WERI-Rb-1 (cell line): ENCODE results near the gene NDEL1.

Experiments used
- DNase-seq: peaks from one replicate; pipeline ENCODE4 v3.0.0-alpha.2; 2020
- H3K27ac ChIP-seq: fragments of 250-450 bp; sonication (Bioruptor Pico); 2 replicates; pipeline ENCODE4 v1.5.1; 2020; ENCODE audit warnings: mild to moderate bottlenecking, moderate library complexity
- H3K27me3 ChIP-seq: fragments of 250-450 bp; sonication (Bioruptor Pico); 2 replicates; pipeline ENCODE4 v1.5.1; 2021; ENCODE audit warnings: mild to moderate bottlenecking, low read depth, moderate library complexity; ENCODE audit not compliant: insufficient read depth, severe bottlenecking
- H3K36me3 ChIP-seq: fragments of 250-450 bp; sonication (Bioruptor Pico); 2 replicates; pipeline ENCODE4 v1.5.1; 2020; ENCODE audit warnings: mild to moderate bottlenecking, moderate library complexity
- H3K4me3 ChIP-seq: 2 replicates; pipeline ENCODE4 v1.5.1; 2011; ENCODE audit warnings: low read depth, mild to moderate bottlenecking, control low read depth, low read length
- H3K9me3 ChIP-seq: fragments of 250-450 bp; sonication (Bioruptor Pico); 2 replicates; pipeline ENCODE4 v1.5.1; 2021; ENCODE audit warnings: mild to moderate bottlenecking, moderate library complexity; ENCODE audit not compliant: severe bottlenecking
- TF ChIP-seq, protein P1 (sequence below): IDR thresholded peaks from 2 replicates; pipeline ENCODE4 v1.5.1; 2011; ENCODE audit warnings: low read depth, mild to moderate bottlenecking, control low read depth, inconsistent platforms, low read length

Gene NDEL1

GRCh38 chr17:8477171-8477570 is 41.5 kb downstream of the NDEL1 start:
- TF ChIP-seq, protein P1, sequence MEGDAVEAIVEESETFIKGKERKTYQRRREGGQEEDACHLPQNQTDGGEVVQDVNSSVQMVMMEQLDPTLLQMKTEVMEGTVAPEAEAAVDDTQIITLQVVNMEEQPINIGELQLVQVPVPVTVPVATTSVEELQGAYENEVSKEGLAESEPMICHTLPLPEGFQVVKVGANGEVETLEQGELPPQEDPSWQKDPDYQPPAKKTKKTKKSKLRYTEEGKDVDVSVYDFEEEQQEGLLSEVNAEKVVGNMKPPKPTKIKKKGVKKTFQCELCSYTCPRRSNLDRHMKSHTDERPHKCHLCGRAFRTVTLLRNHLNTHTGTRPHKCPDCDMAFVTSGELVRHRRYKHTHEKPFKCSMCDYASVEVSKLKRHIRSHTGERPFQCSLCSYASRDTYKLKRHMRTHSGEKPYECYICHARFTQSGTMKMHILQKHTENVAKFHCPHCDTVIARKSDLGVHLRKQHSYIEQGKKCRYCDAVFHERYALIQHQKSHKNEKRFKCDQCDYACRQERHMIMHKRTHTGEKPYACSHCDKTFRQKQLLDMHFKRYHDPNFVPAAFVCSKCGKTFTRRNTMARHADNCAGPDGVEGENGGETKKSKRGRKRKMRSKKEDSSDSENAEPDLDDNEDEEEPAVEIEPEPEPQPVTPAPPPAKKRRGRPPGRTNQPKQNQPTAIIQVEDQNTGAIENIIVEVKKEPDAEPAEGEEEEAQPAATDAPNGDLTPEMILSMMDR, result no peak
- H3K27ac ChIP-seq, result no peak overlapping the region
- no peak overlapping the region for H3K4me3 ChIP-seq
- H3K36me3 ChIP-seq, result peaks cover 99% of the 10 kb centered on the region
- DNase-seq, result no peak
- no peaks in the 10 kb centered on the region for H3K9me3 ChIP-seq
- no peaks in the 10 kb centered on the region for H3K27me3 ChIP-seq

DNA sequence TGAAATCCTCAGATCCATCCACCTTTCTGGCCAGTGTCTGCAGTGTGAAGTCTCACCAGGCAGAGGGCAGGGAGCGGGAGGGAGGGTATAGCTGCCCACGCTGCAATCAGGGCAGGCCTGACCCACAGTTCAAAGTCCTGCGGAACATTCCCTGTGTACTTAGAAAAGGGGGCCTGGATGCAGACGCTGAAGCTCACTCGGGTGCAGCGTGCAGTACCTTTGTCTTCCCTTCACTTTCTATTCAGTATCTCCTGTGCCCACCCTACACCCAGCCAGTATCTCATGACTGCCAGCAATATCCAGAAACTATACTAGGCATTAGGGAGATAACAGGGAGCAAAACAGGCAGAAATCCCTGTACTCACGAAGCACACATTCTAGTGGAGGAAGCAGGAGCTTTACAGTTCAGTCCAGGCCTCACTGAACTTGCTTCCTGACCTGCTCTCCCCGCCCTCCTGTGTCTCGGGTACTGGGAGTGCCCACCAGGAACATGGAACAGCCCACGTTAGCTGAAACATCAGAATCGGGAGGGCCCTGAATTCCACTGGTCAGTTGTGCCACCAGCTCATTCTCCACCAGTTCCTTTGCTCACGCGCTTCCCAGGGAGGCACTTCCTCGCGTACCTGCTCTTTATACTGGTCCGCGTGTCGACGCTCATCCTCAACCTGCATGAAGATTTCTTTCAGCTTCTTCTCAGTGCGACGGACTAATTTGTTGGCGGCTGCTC is 42.2 kb downstream of the NDEL1 start:
- Histone ChIP-seq H3K36me3 (peaks cover 99% of the 10 kb centered on the region), H3K27me3 (no peaks in the 10 kb centered on the region), H3K4me3 (no peak overlapping the region), H3K27ac (no peak overlapping the region), H3K9me3 (no peaks in the 10 kb centered on the region)
- DNase-seq, result no peak
- TF ChIP-seq, protein P1, result no peak

GRCh38 chr17:8479431-8479947 is 43.8 kb downstream of the NDEL1 start:
- no peak for DNase-seq
- Histone ChIP-seq H3K9me3 (no peaks in the 10 kb centered on the region), H3K4me3 (no peak overlapping the region), H3K36me3 (peaks cover 99% of the 10 kb centered on the region), H3K27ac (no peak overlapping the region), H3K27me3 (no peaks in the 10 kb centered on the region)
- TF ChIP-seq, protein P1, result no peak

DNA sequence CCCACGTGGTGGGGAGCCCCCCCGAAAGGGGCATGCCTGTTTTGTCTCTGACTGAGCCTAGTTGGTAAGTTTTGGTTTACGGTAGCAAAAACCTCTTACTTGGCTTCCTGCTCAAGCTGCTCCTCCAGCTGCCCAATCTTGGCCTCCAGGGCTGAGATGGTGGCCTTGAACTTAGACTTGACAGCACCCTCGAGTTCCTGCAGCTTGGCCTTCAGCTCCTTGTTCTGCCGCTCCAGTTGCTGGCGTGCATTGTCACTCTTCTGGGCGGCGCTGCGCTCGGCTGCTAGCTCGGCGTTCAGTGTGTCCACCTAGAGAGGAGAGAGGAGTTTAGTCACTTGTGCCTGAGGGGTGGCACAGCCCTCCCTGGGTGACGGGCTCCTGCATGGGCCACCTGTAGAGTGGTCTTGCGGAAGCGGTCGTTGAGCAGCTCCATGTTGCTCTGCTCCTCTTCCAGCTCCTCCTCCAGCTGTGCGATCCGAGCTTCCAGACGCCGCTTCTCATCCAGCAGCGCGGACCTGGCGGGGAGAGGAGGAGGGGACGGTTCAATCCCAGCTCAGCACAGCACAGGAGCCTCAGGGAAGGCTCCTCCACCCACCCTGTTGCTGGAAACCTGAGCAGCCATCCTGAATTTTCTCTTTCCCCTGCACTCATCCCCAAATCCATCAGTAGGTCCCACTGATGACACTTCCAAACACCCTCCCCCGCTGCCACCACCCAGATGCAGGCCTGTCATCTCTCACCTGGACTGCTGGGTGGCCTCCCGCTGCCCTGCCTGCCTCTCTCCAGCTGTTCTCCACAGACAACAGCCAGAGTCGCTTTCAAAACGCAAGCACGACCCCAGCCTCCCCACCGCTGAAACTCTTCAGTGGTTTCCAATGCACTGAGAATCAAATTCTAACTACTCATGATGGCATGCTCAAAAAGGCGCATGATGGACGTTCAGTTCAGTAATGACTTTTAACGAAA is 44.6 kb downstream of the NDEL1 start:
- peaks cover 98% of the 10 kb centered on the region for H3K36me3 ChIP-seq
- H3K27me3 ChIP-seq, result no peaks in the 10 kb centered on the region
- no peak overlapping the region for H3K4me3 ChIP-seq
- no peak for DNase-seq
- TF ChIP-seq, protein P1, result no peak
- H3K9me3 ChIP-seq, result no peaks in the 10 kb centered on the region
- no peak overlapping the region for H3K27ac ChIP-seq

DNA sequence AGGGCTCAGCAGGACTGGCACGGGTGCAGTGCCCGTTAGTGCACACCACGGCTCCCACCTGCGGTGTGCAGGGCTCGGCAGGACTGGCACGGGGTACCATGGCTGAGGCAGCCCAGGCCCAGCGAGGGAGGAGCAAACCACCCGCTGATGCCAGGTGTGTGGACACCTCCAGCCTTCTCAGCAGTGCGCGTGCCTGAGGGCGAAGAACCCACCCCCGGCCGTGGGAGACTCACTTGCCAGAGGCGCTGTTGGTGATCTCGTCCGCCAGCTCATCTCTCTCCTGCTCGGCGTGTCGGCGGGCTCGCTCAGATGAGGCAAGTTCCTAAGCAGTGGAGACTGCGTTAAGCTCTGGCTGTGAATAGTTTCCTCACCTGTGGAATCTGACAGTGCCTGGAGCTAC is 45.4 kb downstream of the NDEL1 start:
- TF ChIP-seq, protein P1, result no peak
- DNase-seq, result no peak
- H3K4me3 ChIP-seq, result no peak overlapping the region
- peaks cover 98% of the 10 kb centered on the region for H3K36me3 ChIP-seq
- H3K27ac ChIP-seq, result no peak overlapping the region
- H3K9me3 ChIP-seq, result no peaks in the 10 kb centered on the region
- no peaks in the 10 kb centered on the region for H3K27me3 ChIP-seq
